Measurements from ENCODE around the gene MNX1. TPM values are rescaled to one million over a fixed set of nuclear protein-coding genes. Genes with fewer than 3 reads are reported as not detected.

The MNX1 gene
- total and polyA plus RNA-seq, 9 of the 15 experiments (the other 6 are each of a cell fraction or from before 2014, with no cell fraction given) = 0.15 to 8.0 (median 1.4) TPM

GRCh38 chr7:157008206-157009169 is 2.0 kb downstream of the MNX1 start:
- Histone ChIP-seq H3K9ac (ENCODE audit: insufficient read depth in 1 of 2, low read depth in 2 of 2, low read length in 2 of 2) (no peak overlapping the region), H3K27me3 (ENCODE audit: control insufficient read depth in 2 of 2, insufficient read depth in 2 of 2, low read length in 2 of 2) (peaks cover 8 to 31% of the 10 kb centered on the region in 2 experiments; a peak in 4 of 5 replicates), H3K9me3 (replicated peaks; ENCODE audit: control insufficient read depth, insufficient read depth, low read depth, low read length) (no peaks in the 10 kb centered on the region), H3K79me2 (ENCODE audit: control insufficient read depth, insufficient read depth, low read length) (no peaks in the 10 kb centered on the region), H3K4me1 (replicated peaks in 1 of 2; ENCODE audit: control insufficient read depth in 2 of 2, insufficient read depth in 2 of 2, low read length in 2 of 2) (peaks cover 4 to 41% of the 10 kb centered on the region in 2 experiments), H3K4me2 (ENCODE audit: insufficient read depth, low read length) (no peak overlapping the region), H3K4me3 (no peak overlapping the region), H3K27ac (ENCODE audit: extremely low read depth, low read depth, low read length) (no peak overlapping the region), H3K9me1 (ENCODE audit: control insufficient read depth, insufficient read depth, low read length) (no peaks in the 10 kb centered on the region), H4K20me1 (replicated peaks; ENCODE audit: control insufficient read depth, insufficient read depth, low read length) (no peaks in the 10 kb centered on the region), H2AFZ (ENCODE audit: low read depth, low read length) (no peak overlapping the region), H3K36me3 (ENCODE audit: control insufficient read depth, insufficient read depth, low read length) (no peaks in the 10 kb centered on the region)
- 79% methylated on average over 35 of the region's 35 CpGs for WGBS (ENCODE audit: insufficient coverage, low coverage, missing lambda C conversion rate)
- CTCF ChIA-PET (ENCODE audit: low intra/inter-chr PET ratio) = no interaction called here
- intact Hi-C loops (cut with micrococcal nuclease) = no loop called here
- in situ Hi-C loops (cut with MboI) = no loop called here
- BruUV-seq (replicated peaks) = TSS peak; percentile 55
- POLR2A ChIA-PET = interaction anchor here (1.2 kb wide), 1 partner anchor 9 kb away, joined by 3 read pairs; no protein-coding TSS in a partner anchor
- no peak for ATAC-seq
- FAIRE-seq = no peak
- DNase-seq (ENCODE audit: extremely low read depth in 1 of 4, low spot score in 3 of 4) = no peak
- no peak for TF ChIP-seq MLX (CRISPR knock-in tag; conservative IDR thresholded peaks at IDR 0.05)
- peak; percentile 65; the same call in 1 of the 2 replicates for TF ChIP-seq ZNF175 (CRISPR knock-in tag; IDR thresholded peaks at IDR 0.05; ENCODE audit: low read depth)
- peak; percentile 33; the same call in 1 of the 2 replicates for TF ChIP-seq RBFOX2 (IDR thresholded peaks at IDR 0.05; ENCODE audit: low read depth, low read length)
- TF ChIP-seq ZNF445 (CRISPR knock-in tag; IDR thresholded peaks at IDR 0.05; ENCODE audit: low read depth) = no peak
- peak in 1 of 2 experiments; percentile 4 for TF ChIP-seq E2F6 (IDR thresholded peaks at IDR 0.05; ENCODE audit: borderline replicate concordance in 1 of 2, extremely low read depth in 1 of 2, insufficient read depth in 1 of 2, insufficient read length in 1 of 2, low read depth in 1 of 2, low read length in 1 of 2, poor library complexity in 1 of 2, severe bottlenecking in 1 of 2)
- no peak for TF ChIP-seq CREB1 (IDR thresholded peaks at IDR 0.05)
- TF ChIP-seq CREB1 (CRISPR knock-in tag; IDR thresholded peaks at IDR 0.05) = 0 out of 2 replicates have a peak, but pooled peaks have one; percentile 17
- peak; percentile 20; the same call in 1 of the 2 replicates for TF ChIP-seq POLR2G (IDR thresholded peaks at IDR 0.05; ENCODE audit: low read depth, low read length)
- TF ChIP-seq HMGN3 (IDR thresholded peaks at IDR 0.05; ENCODE audit: borderline replicate concordance, extremely low read depth, insufficient read length, low read depth, low read length) = peak; percentile 19
